Endodermal cell (in vitro differentiated cells): ENCODE measurements around the gene BCL2L14. TPM values are rescaled to one million over a fixed set of nuclear protein-coding genes. Genes with fewer than 3 reads are reported as not detected.
"Not testable (repeated sequence)": the region's sequence is repeated elsewhere in the genome, so short reads cannot be mapped to it uniquely, and the experiment has no call there.

ENCODE experiments used
- DNase-seq: peaks from one replicate; pipeline ENCODE4 v3.0.0-alpha.2; 2017
- H3K27ac ChIP-seq: 2 replicates; pipeline ENCODE4 v1.5.1; 2013; ENCODE audit warnings: mild to moderate bottlenecking, low read depth, low read length, moderate library complexity
- H3K27me3 ChIP-seq: 2 replicates; pipeline ENCODE4 v1.6.1; 2013; ENCODE audit warnings: mild to moderate bottlenecking, low read length, moderate library complexity; ENCODE audit not compliant: insufficient read depth, control insufficient read depth, poor library complexity, severe bottlenecking
- H3K36me3 ChIP-seq: 2 replicates; pipeline ENCODE4 v1.7.0; 2013; ENCODE audit warnings: mild to moderate bottlenecking, low read length, moderate library complexity; ENCODE audit not compliant: control insufficient read depth, insufficient read depth
- H3K4me1 ChIP-seq: one replicate; pipeline ENCODE4 v1.7.0; 2013; ENCODE audit warnings: low read length; ENCODE audit not compliant: control insufficient read depth, insufficient read depth
- H3K4me3 ChIP-seq: 2 replicates; pipeline ENCODE4 v1.5.1; 2013; ENCODE audit warnings: mild to moderate bottlenecking, low read length, moderate library complexity
- H3K9ac ChIP-seq: 2 replicates; pipeline ENCODE4 v1.6.1; 2013; ENCODE audit warnings: mild to moderate bottlenecking, low read length, moderate library complexity; ENCODE audit not compliant: poor library complexity, severe bottlenecking; ENCODE audit errors: extremely low read depth
- H3K9me3 ChIP-seq: 2 replicates; pipeline ENCODE4 v1.6.1; 2013; ENCODE audit warnings: mild to moderate bottlenecking, low read length, moderate library complexity; ENCODE audit not compliant: control insufficient read depth
- H3K27ac Mint-ChIP-seq: 2 replicates; pipeline ENCODE4 v1.8.0; 2020; ENCODE audit warnings: mixed read lengths
- H3K27me3 Mint-ChIP-seq: 2 replicates; pipeline ENCODE4 v1.8.0; 2021; ENCODE audit warnings: mild to moderate bottlenecking, mixed read lengths; ENCODE audit not compliant: insufficient read depth
- H3K36me3 Mint-ChIP-seq: 2 replicates; pipeline ENCODE4 v1.8.0; 2020; ENCODE audit warnings: low read depth, mixed read lengths
- H3K4me1 Mint-ChIP-seq: 2 replicates; pipeline ENCODE4 v1.8.0; 2020; ENCODE audit warnings: mixed read lengths
- H3K4me3 Mint-ChIP-seq: 2 replicates; pipeline ENCODE4 v1.8.0; 2020; ENCODE audit warnings: mild to moderate bottlenecking, moderate library complexity, mixed read lengths
- H3K9me3 Mint-ChIP-seq: 2 replicates; pipeline ENCODE4 v1.8.0; 2020; ENCODE audit warnings: mild to moderate bottlenecking, mixed read lengths
- WGBS, 2 experiments: methylation state at CpG; one replicate each; pipeline versions ENCODE4 v1.1.5 to v1.1.7; 2013; ENCODE audit warnings: missing lambda C conversion rate in 2 of 2, mixed read lengths in 1 of 2; ENCODE audit not compliant: insufficient coverage in 1 of 2, insufficient read length in 1 of 2; 5-methylcytosine and 5-hydroxymethylcytosine counted together
- total RNA-seq, 2 donors: library from RNA; stranded (reverse); fragmentation: NEBNext Ultra II Directional in 1 of 2; extraction: Animal tissue kit (Norgen Biotek cat#: 25700) in 1 of 2; gene quantifications; 2 replicates in 1 of 2; 3 replicates in 1 of 2; pipeline ENCODE4 v1.2.1, GENCODE V29; 2021
- TF ChIP-seq, protein P1 (sequence below): fragments of 200-600 bp; sonication (generic); conservative IDR thresholded peaks from 2 replicates; pipeline ENCODE4 v1.5.0; 2021; ENCODE audit warnings: antibody characterized with exemption, mild to moderate bottlenecking

The BCL2L14 gene
- total RNA-seq, 2 donors from 2014 or later, result 4.4 to 10.5 TPM

- peaks cover 4% of the 10 kb centered on the region for H3K9me3 Mint-ChIP-seq
- TF ChIP-seq, protein P1, sequence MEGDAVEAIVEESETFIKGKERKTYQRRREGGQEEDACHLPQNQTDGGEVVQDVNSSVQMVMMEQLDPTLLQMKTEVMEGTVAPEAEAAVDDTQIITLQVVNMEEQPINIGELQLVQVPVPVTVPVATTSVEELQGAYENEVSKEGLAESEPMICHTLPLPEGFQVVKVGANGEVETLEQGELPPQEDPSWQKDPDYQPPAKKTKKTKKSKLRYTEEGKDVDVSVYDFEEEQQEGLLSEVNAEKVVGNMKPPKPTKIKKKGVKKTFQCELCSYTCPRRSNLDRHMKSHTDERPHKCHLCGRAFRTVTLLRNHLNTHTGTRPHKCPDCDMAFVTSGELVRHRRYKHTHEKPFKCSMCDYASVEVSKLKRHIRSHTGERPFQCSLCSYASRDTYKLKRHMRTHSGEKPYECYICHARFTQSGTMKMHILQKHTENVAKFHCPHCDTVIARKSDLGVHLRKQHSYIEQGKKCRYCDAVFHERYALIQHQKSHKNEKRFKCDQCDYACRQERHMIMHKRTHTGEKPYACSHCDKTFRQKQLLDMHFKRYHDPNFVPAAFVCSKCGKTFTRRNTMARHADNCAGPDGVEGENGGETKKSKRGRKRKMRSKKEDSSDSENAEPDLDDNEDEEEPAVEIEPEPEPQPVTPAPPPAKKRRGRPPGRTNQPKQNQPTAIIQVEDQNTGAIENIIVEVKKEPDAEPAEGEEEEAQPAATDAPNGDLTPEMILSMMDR, result no peak
These were observed 28.4 kb downstream of the BCL2L14 start for GRCh38 chr12:12099102-12099501.

GRCh38 chr12:12107678-12108077 is 36.9 kb downstream of the BCL2L14 start:
- Histone ChIP-seq H3K27me3 (no peaks in the 10 kb centered on the region), H3K4me3 (no peak overlapping the region), H3K4me1 (no peaks in the 10 kb centered on the region), H3K9me3 (peaks cover 32% of the 10 kb centered on the region), H3K36me3 (peaks cover 28% of the 10 kb centered on the region), H3K27ac (no peak overlapping the region), H3K9ac (no peak overlapping the region)
- Mint-ChIP-seq H3K27ac (no peak overlapping the region), H3K27me3 (no peaks in the 10 kb centered on the region), H3K36me3 (peaks cover 75% of the 10 kb centered on the region), H3K9me3 (peaks cover 45% of the 10 kb centered on the region), H3K4me3 (no peak overlapping the region), H3K4me1 (peaks cover 5% of the 10 kb centered on the region)
- TF ChIP-seq, protein P1, result no peak
- WGBS, 2 experiments, result 83 to 93% methylated on average over 4 to 6 of the region's 6 CpGs
- DNase-seq, result no peak

More at GRCh38 chr12:12099102-12099501, 28.4 kb downstream of the BCL2L14 start:
- peaks cover 77% of the 10 kb centered on the region for H3K36me3 Mint-ChIP-seq
- H3K9me3 ChIP-seq, result peaks cover under 1% of the 10 kb centered on the region
- no peak overlapping the region for H3K27ac ChIP-seq
- no peak overlapping the region for H3K9ac ChIP-seq
- H3K27me3 Mint-ChIP-seq, result no peaks in the 10 kb centered on the region
- H3K4me1 ChIP-seq, result no peaks in the 10 kb centered on the region
- WGBS, 2 experiments, result 90 to 95% methylated on average over 4 to 6 of the region's 6 CpGs
- H3K27me3 ChIP-seq, result no peaks in the 10 kb centered on the region
- no peak for DNase-seq
- peaks cover 8% of the 10 kb centered on the region for H3K4me1 Mint-ChIP-seq
- peaks cover 19% of the 10 kb centered on the region for H3K36me3 ChIP-seq
- no peak overlapping the region for H3K4me3 ChIP-seq
- no peak overlapping the region for H3K27ac Mint-ChIP-seq
- no peak overlapping the region for H3K4me3 Mint-ChIP-seq

- DNase-seq, result no peak
- WGBS, 2 experiments, result 86% methylated on average over 1 of the region's 1 CpG; no CpG with 5 or more reads in 1 of the 2 experiments
- Mint-ChIP-seq H3K9me3 (peaks cover 45% of the 10 kb centered on the region), H3K4me1 (peaks cover 5% of the 10 kb centered on the region), H3K4me3 (no peak overlapping the region), H3K27me3 (no peaks in the 10 kb centered on the region), H3K27ac (no peak overlapping the region), H3K36me3 (peaks cover 79% of the 10 kb centered on the region)
- no peak overlapping the region for H3K9ac ChIP-seq
- H3K4me1 ChIP-seq, result no peaks in the 10 kb centered on the region
- H3K27ac ChIP-seq, result no peak overlapping the region
- H3K27me3 ChIP-seq, result no peaks in the 10 kb centered on the region
- peaks cover 32% of the 10 kb centered on the region for H3K9me3 ChIP-seq
- H3K36me3 ChIP-seq, result peaks cover 31% of the 10 kb centered on the region
- no peak overlapping the region for H3K4me3 ChIP-seq
- TF ChIP-seq, protein P1, result no peak
These were observed 37.8 kb downstream of the BCL2L14 start for GRCh38 chr12:12108441-12109058.

DNA sequence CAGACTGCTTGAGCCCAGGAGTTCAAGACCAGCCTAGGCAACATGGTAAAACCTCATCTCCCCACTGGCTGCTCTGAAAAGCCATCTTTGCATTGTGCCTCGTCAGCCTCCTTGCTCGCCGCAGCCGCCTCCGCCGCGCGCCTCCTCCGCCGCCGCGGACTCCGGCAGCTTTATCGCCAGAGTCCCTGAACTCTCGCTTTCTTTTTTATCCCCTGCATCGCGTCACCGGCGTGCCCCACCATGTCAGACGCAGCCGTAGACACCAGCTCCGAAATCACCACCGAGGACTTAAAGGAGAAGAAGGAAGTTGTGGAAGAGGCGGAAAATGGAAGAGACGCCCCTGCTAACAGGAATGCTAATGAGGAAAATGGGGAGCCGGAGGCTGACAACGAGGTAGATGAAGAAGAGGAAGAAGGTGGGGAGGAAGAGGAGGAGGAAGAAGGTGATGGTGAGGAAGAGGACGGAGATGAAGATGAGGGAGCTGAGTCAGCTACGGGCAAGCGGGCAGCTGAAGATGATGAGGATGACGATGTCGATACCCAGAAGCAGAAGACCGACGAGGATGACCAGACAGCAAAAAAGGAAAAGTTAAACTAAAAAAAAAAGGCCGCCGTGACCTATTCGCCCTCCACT is 40.3 kb downstream of the BCL2L14 start:
- not testable (repeated sequence) for DNase-seq, H3K27ac Mint-ChIP-seq, H3K27ac ChIP-seq, H3K4me1 Mint-ChIP-seq, H3K27me3 ChIP-seq, H3K4me3 ChIP-seq, H3K9ac ChIP-seq, H3K27me3 Mint-ChIP-seq, H3K4me3 Mint-ChIP-seq, H3K4me1 ChIP-seq
- H3K36me3 Mint-ChIP-seq, result peaks cover 81% of the 10 kb centered on the region
- peaks cover 22% of the 10 kb centered on the region for H3K9me3 ChIP-seq
- H3K9me3 Mint-ChIP-seq, result peaks cover 29% of the 10 kb centered on the region
- H3K36me3 ChIP-seq, result peaks cover 39% of the 10 kb centered on the region
- WGBS, 2 experiments, result 96 to 98% methylated on average over 17 to 33 of the region's 37 CpGs
